DOHH2 (cell line): ENCODE results near the gene ATP8B2.

Source experiments
- H3F3A ChIP-seq: fragments of 200-600 bp; sonication (generic), shearing (Covaris generic); 2 replicates; pipeline ENCODE4 v1.6.0; 2016; ENCODE audit warnings: antibody characterized with exemption, mild to moderate bottlenecking; ENCODE audit not compliant: control insufficient read depth, insufficient read depth
- H3K27ac ChIP-seq: fragments of 200-600 bp; sonication (generic); 2 replicates; pipeline ENCODE4 v1.5.1; 2014; ENCODE audit warnings: low read depth, mild to moderate bottlenecking, low read length, moderate library complexity
- H3K27me3 ChIP-seq: fragments of 200-600 bp; sonication (generic); 2 replicates; pipeline ENCODE4 v1.6.1; 2014; ENCODE audit warnings: mild to moderate bottlenecking, low read length, mixed read lengths; ENCODE audit not compliant: control insufficient read depth
- H3K36me3 ChIP-seq: fragments of 200-600 bp; sonication (generic); 2 replicates; pipeline ENCODE4 v1.6.1; 2014; ENCODE audit warnings: mild to moderate bottlenecking, low read length, moderate library complexity, mixed read lengths; ENCODE audit not compliant: control insufficient read depth
- H3K4me1 ChIP-seq: fragments of 200-600 bp; sonication (generic); 2 replicates; pipeline ENCODE4 v1.6.1; 2014; ENCODE audit warnings: mild to moderate bottlenecking, low read length, mixed read lengths; ENCODE audit not compliant: control insufficient read depth
- H3K4me2 ChIP-seq: fragments of 200-600 bp; sonication (generic); 2 replicates; pipeline ENCODE4 v1.6.0; 2014; ENCODE audit warnings: mild to moderate bottlenecking, low read length, moderate library complexity
- H3K4me3 ChIP-seq: fragments of 200-600 bp; sonication (generic); 2 replicates; pipeline ENCODE4 v1.5.1; 2014; ENCODE audit warnings: mild to moderate bottlenecking, low read length, mixed read lengths
- H3K79me2 ChIP-seq: fragments of 200-600 bp; sonication (generic); 2 replicates; pipeline ENCODE4 v1.6.1; 2014; ENCODE audit warnings: mild to moderate bottlenecking, low read length, mixed read lengths; ENCODE audit not compliant: control insufficient read depth
- H3K9me2 ChIP-seq: fragments of 200-600 bp; sonication (generic); replicated peaks from 2 replicates; pipeline ENCODE4 v1.6.1; 2014; ENCODE audit warnings: mild to moderate bottlenecking, low read length, mixed read lengths; ENCODE audit not compliant: control insufficient read depth
- H3K9me3 ChIP-seq: fragments of 200-600 bp; sonication (generic); 2 replicates; pipeline ENCODE4 v1.6.1; 2014; ENCODE audit warnings: antibody characterized with exemption, low read length, mixed read lengths; ENCODE audit not compliant: control insufficient read depth, insufficient read depth
- H4K20me1 ChIP-seq: fragments of 200-600 bp; sonication (generic); 2 replicates; pipeline ENCODE4 v1.6.0; 2014; ENCODE audit warnings: low read depth, mild to moderate bottlenecking, antibody characterized with exemption, low read length, moderate library complexity; ENCODE audit not compliant: control insufficient read depth, insufficient read depth
- CTCF ChIP-seq: fragments of 200-600 bp; sonication (generic); IDR thresholded peaks from one replicate; pipeline ENCODE4 v1.5.1; 2014; ENCODE audit warnings: antibody characterized with exemption, mild to moderate bottlenecking, low read depth, low read length; ENCODE audit not compliant: poor library complexity, severe bottlenecking
- EZH2phosphoT487 ChIP-seq: fragments of 200-600 bp; sonication (generic); IDR thresholded peaks from 2 replicates; pipeline ENCODE4 v1.6.1; 2017; ENCODE audit warnings: borderline replicate concordance, mild to moderate bottlenecking, antibody characterized with exemption, low read length, moderate library complexity, mixed read lengths

ATP8B2 gene

DNA sequence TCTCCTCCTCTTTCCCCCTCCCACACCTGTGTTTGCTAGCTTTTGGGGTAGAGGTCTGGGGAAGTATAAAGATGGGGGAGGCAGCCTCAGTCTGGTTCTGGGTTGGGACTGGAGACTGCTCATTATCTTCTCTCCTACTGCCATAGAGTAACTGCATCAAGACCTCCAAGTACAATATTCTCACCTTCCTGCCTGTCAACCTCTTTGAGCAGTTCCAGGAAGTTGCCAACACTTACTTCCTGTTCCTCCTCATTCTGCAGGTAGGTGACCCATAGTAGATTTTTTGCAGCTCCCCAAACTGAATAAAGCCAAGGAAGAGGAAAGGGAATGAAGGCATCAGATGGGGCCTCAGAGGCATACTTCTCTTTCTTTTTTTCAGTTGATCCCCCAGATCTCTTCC, 5.3 kb downstream of the ATP8B2 start:
- Histone ChIP-seq H3K36me3 (no peaks in the 10 kb centered on the region), H3K79me2 (no peaks in the 10 kb centered on the region), H3K27me3 (peaks cover 61% of the 10 kb centered on the region), H3K27ac (no peak overlapping the region), H3K9me2 (no peaks in the 10 kb centered on the region), H3K4me1 (peaks cover 43% of the 10 kb centered on the region), H3K4me3 (no peak overlapping the region), H3K4me2 (no peak overlapping the region), H4K20me1 (peaks cover 5% of the 10 kb centered on the region; the same call in 1 of the 2 replicates), H3K9me3 (no peaks in the 10 kb centered on the region), H3F3A (no peaks in the 10 kb centered on the region)
- no peak for TF ChIP-seq EZH2phosphoT487
- TF ChIP-seq CTCF, result no peak

DNA sequence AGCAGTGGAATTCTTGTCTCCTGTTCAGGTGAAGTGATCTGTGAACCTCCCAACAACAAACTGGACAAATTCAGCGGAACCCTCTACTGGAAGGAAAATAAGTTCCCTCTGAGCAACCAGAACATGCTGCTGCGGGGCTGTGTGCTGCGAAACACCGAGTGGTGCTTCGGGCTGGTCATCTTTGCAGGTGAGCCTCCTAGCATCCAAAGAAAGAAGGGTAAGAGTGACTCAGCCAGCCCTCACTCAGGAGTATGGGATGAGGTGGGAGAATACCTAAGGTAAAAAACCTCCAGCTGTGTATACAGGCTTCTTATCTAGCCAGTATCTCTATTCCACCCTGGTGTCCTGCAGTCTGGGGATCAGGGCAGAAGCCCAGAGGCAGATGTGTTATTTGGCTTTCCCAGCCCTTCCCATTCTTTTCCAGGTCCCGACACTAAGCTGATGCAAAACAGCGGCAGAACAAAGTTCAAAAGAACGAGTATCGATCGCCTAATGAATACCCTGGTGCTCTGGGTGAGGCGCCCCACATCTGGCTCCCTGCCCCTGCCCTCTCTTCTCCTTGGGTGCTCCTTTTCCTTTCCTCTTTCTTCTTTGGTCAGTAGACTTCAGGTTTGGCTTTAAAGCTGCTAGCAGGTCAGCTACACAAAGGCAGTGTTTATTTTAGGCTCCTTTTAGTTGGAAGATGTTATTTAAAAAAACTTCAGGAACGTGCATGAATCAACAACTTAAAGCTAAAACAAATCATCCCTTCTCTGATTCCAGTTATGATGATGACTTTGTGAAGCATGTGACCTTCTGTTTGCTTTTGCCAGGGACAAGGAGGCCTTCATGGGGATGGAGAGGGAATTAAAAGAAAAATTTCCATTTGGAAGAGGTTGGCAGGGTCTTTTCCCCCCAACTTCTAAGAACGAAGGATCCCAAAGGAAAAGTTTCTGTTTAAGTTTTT, 9.0 kb downstream of the ATP8B2 start:
- Histone ChIP-seq H3K9me3 (no peaks in the 10 kb centered on the region), H3K9me2 (no peaks in the 10 kb centered on the region), H3K4me2 (0 out of 2 replicates have a peak overlapping the region, but pooled peaks have one; percentile 23), H3K27ac (no peak overlapping the region), H3F3A (no peaks in the 10 kb centered on the region), H3K4me3 (no peak overlapping the region), H3K4me1 (peaks cover 15% of the 10 kb centered on the region), H3K79me2 (no peaks in the 10 kb centered on the region), H3K36me3 (no peaks in the 10 kb centered on the region), H4K20me1 (no peaks in the 10 kb centered on the region), H3K27me3 (peaks cover 24% of the 10 kb centered on the region)
- TF ChIP-seq CTCF (no peak), EZH2phosphoT487 (no peak)

DNA sequence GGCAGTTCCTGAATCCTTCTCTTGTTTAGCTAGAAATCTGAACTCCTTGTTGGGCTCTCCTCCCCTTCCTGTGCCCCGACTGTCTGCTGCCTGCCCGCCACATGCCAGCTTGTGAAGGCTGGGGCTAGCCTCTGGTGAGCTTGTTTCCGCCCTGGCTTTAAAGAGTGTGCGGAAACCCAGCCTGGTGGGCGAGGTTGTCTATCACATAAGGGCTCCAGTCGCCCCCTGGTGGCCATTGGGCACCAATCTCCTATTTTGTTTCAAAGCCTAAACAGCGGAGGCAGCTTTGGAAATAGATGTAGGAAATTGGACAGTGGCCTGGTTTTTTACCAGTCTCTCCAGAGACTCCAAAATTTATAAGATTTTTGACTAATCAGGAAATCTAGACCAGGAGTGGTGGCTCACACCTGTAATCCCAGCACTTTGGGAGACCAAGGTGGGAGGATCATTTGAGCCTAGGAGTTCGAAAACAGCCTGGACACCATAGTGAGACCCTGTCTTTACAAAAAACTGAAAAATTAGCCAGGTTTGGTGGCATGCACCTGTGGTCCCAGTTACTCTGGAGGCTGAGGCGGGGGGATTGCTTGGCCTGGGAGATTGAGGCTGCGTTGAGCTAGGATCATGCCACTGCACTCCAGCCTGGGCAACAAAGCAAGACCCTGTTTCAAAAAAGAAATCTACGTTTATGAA, 9.8 kb downstream of the ATP8B2 start:
- H3K79me2 ChIP-seq, result no peaks in the 10 kb centered on the region
- no peak overlapping the region for H3K27ac ChIP-seq
- H3F3A ChIP-seq, result no peaks in the 10 kb centered on the region
- H3K4me2 ChIP-seq, result 0 out of 2 replicates have a peak overlapping the region, but pooled peaks have one; percentile 23
- H3K4me3 ChIP-seq, result no peak overlapping the region
- peaks cover 16% of the 10 kb centered on the region for H3K27me3 ChIP-seq
- H3K4me1 ChIP-seq, result peaks cover 11% of the 10 kb centered on the region
- no peaks in the 10 kb centered on the region for H4K20me1 ChIP-seq
- no peaks in the 10 kb centered on the region for H3K36me3 ChIP-seq
- H3K9me2 ChIP-seq, result no peaks in the 10 kb centered on the region
- TF ChIP-seq CTCF (peak; percentile 93), EZH2phosphoT487 (no peak)
- H3K9me3 ChIP-seq, result no peaks in the 10 kb centered on the region
